Nephron progenitor cell (in vitro differentiated cells): ENCODE measurements around the gene ZNF467.
A peak's percentile ranks its signal among the peaks of the same experiment; 100 is the strongest.

ENCODE experiments used
- DNase-seq: peaks from one replicate; pipeline ENCODE4 v3.0.0; 2021
- H3K27ac Mint-ChIP-seq: 2 replicates; pipeline ENCODE4 v1.8.0; 2021; ENCODE audit warnings: mild to moderate bottlenecking, moderate library complexity, mixed read lengths
- H3K27me3 Mint-ChIP-seq: 2 replicates; pipeline ENCODE4 v1.8.0; 2021; ENCODE audit warnings: mild to moderate bottlenecking, low read depth, mixed read lengths; ENCODE audit not compliant: poor library complexity
- H3K36me3 Mint-ChIP-seq: 2 replicates; pipeline ENCODE4 v1.8.0; 2021; ENCODE audit warnings: low read depth, mixed read lengths
- H3K4me1 Mint-ChIP-seq: 2 replicates; pipeline ENCODE4 v1.8.0; 2021; ENCODE audit warnings: mixed read lengths
- H3K4me3 Mint-ChIP-seq: 2 replicates; pipeline ENCODE4 v1.8.0; 2021; ENCODE audit warnings: mild to moderate bottlenecking, moderate library complexity, mixed read lengths
- H3K9me3 Mint-ChIP-seq: 2 replicates; pipeline ENCODE4 v1.8.0; 2021; ENCODE audit warnings: mild to moderate bottlenecking, moderate library complexity, mixed read lengths
- CTCF ChIP-seq: fragments of 200-600 bp; sonication (generic); IDR thresholded peaks from 2 replicates; pipeline ENCODE4 v1.5.0; 2021; ENCODE audit warnings: antibody characterized with exemption

The ZNF467 gene

DNA sequence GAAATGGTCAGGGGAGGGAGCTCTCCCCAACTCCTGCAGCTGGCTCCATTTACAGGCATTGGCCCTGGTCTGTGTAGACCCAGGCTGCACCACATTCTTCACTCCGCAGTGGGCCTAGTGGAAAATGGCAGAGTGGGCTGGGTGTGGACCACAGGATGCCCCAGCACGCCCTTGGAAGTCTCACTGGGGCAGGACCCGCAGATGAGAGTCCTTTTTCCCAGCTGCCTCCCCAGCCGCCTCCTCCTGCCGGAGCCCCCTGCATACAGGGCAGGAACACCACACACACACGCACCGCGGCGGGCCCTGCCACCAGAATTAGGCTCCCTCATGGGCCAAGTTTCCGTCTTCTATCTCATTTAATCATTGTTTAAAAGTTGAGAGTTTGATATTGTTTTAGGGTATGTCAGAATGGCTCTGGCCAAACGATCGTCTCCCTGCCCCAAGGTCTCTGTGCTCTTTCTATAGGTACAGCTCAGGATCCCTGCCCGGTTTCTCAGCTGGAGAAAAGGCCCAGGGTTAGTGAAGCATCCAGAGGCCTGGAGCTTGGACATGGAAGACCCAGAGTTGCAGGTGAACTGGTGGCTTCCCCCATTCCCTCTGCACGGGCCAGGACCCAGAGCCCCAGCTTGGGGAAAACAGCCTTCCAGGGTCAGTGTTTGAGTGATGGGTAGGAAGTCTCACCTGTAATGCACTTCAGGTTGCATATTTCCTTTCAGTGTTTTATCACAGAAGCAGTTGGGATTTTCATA is 42.0 kb downstream of the ZNF467 start:
- Mint-ChIP-seq H3K4me1 (peaks cover 30% of the 10 kb centered on the region), H3K36me3 (peaks cover 16% of the 10 kb centered on the region)

DNA sequence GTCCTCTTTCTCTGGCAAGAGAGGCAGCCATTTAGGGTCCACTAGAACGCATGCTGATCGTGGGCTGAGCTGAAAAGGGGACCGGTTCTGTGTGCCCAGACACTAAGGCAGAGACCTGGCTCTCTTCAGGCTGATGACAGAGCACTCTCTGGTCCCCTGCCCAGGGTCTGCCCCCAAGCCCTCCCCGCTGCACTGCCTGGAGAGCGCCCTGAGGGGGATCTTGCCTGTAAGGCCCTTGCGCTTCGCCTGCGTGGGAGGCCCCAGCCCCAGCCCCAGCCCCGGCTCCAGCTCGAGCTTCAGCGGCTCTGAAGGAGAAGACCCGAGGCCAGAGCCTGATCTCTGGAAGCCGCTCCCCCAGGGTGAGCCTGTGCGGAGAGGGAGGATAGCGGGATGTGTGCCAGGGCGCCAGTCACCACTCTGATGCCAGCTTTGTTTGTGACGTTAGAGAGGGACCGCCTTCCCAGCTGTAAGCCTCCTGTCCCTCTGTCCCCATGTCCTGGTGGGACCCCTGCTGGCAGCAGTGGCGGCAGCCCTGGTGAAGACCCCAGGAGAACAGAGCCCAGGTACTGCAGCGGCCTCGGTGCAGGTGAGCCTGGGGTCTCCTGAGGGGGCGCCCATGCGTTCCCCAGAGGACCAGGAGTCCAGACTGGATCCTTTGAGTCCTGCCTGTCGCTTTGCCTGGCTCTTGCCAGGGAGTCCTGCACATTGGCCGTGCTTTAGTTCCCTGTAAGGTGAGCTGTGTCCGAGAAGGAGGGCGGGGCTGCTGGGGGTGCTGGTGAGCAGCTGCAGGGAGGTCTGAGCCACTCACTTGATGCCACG is 43.2 kb downstream of the ZNF467 start:
- Mint-ChIP-seq H3K4me1 (peaks cover 20% of the 10 kb centered on the region), H3K27ac (no peak overlapping the region), H3K36me3 (peaks cover 16% of the 10 kb centered on the region), H3K9me3 (no peaks in the 10 kb centered on the region), H3K27me3 (no peaks in the 10 kb centered on the region), H3K4me3 (no peak overlapping the region)
- no peak for DNase-seq
- TF ChIP-seq CTCF, result no peak

More for the DNA sequence above, 42.0 kb downstream of the ZNF467 start:
- Mint-ChIP-seq H3K27ac (peak overlapping the region; percentile 62), H3K27me3 (no peaks in the 10 kb centered on the region), H3K9me3 (no peaks in the 10 kb centered on the region), H3K4me3 (no peak overlapping the region)
- no peak for TF ChIP-seq CTCF
- no peak for DNase-seq

DNA sequence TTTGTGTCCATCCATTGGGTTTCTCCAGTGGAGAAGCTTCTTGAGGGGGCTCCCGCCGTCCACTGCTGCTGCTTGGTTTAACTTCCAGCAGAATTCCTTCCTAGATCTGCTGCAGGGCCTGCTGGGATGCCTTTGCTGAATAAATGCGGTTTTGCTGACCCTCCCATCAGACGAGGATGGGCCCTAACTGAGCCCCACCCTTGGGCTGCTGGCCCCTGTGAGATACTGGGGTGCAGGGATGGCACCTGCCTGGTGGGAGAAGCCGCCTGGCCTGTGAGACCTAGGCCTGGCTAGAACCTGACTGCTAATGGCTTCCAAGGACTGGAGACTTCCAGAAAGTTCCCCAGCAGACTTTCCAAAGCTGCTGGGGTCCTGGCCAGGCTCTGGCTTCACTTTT is 43.8 kb downstream of the ZNF467 start:
- peaks cover 16% of the 10 kb centered on the region for H3K36me3 Mint-ChIP-seq
- no peaks in the 10 kb centered on the region for H3K27me3 Mint-ChIP-seq
- no peak overlapping the region for H3K4me3 Mint-ChIP-seq
- no peak for DNase-seq
- no peak overlapping the region for H3K27ac Mint-ChIP-seq
- H3K4me1 Mint-ChIP-seq, result peaks cover 20% of the 10 kb centered on the region
- TF ChIP-seq CTCF, result no peak
- no peaks in the 10 kb centered on the region for H3K9me3 Mint-ChIP-seq

DNA sequence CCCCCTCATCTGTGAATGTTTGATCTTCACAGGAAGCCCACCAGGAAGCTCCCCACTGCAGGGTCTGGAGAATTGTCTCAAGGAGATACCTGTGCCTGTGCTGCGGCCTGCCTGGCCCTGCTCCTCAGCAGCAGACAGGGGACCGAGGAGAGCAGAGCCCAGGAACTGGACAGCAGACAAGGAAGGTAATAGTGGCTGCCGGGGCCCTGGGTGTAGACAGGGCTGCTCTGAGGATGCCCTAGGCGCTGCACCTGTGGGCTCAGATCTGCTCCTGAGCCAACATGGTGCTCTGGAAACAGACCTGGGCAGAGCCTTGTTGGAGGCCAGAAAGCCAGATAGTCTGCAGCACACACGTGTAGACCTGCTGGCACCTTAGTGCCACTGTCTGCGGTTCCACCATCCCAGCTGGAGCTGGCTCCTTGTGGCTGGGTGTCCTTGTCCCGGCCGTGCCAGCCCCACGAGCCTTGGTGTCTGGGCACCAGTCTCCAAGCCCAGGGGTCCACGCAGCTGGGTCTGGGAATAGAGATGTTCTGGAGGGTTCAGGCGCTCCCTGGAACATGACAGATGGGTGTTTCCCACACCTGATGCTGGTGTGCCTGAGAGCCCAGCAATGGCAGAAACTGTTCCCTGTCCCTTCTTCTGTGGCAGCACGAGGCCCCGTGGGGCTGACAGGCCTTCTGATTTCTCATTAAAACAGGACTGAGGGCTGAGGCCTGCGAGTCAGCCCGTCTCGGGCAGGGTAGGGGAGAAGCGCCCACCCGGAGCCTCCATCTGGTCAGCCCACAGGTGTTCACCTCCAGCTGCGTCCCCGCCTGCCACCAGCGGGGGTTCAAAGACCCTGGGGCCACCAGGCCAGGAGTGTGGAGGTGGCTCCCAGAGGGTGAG is 44.7 kb downstream of the ZNF467 start:
- H3K9me3 Mint-ChIP-seq, result no peaks in the 10 kb centered on the region
- DNase-seq, result no peak
- H3K36me3 Mint-ChIP-seq, result peaks cover 19% of the 10 kb centered on the region
- H3K4me3 Mint-ChIP-seq, result no peak overlapping the region
- TF ChIP-seq CTCF, result no peak
- no peak overlapping the region for H3K27ac Mint-ChIP-seq
- no peaks in the 10 kb centered on the region for H3K27me3 Mint-ChIP-seq
- H3K4me1 Mint-ChIP-seq, result peaks cover 20% of the 10 kb centered on the region

- H3K9me3 Mint-ChIP-seq, result no peaks in the 10 kb centered on the region
- DNase-seq, result no peak
- H3K27me3 Mint-ChIP-seq, result no peaks in the 10 kb centered on the region
- H3K27ac Mint-ChIP-seq, result peak overlapping the region; percentile 98
- H3K36me3 Mint-ChIP-seq, result peaks cover 24% of the 10 kb centered on the region
- H3K4me1 Mint-ChIP-seq, result peaks cover 20% of the 10 kb centered on the region
- no peak for TF ChIP-seq CTCF
- no peak overlapping the region for H3K4me3 Mint-ChIP-seq
Observed at GRCh38 chr7:149727899-149728476, 45.4 kb downstream of the ZNF467 start.
